Endothelial cell (in vitro differentiated cells): ENCODE data around the gene HS2ST1. TPM values are rescaled to one million over a fixed set of nuclear protein-coding genes. Genes with fewer than 3 reads are reported as not detected.

Source experiments
- DNase-seq: peaks from one replicate; pipeline ENCODE4 v3.0.0; 2021; ENCODE audit warnings: low spot score
- H3K27ac Mint-ChIP-seq: one replicate; pipeline ENCODE4 v1.8.0; 2021; ENCODE audit warnings: mixed read lengths, inconsistent platforms; ENCODE audit not compliant: unreplicated experiment
- H3K27me3 Mint-ChIP-seq: one replicate; pipeline ENCODE4 v1.8.0; 2021; ENCODE audit warnings: mild to moderate bottlenecking, moderate library complexity, mixed read lengths, inconsistent platforms; ENCODE audit not compliant: unreplicated experiment
- H3K36me3 Mint-ChIP-seq: one replicate; pipeline ENCODE4 v1.8.0; 2021; ENCODE audit warnings: mild to moderate bottlenecking, low read depth, mixed read lengths, inconsistent platforms; ENCODE audit not compliant: unreplicated experiment
- H3K4me1 Mint-ChIP-seq: one replicate; pipeline ENCODE4 v1.8.0; 2021; ENCODE audit warnings: mild to moderate bottlenecking, mixed read lengths, inconsistent platforms; ENCODE audit not compliant: unreplicated experiment
- H3K4me3 Mint-ChIP-seq: one replicate; pipeline ENCODE4 v1.8.0; 2021; ENCODE audit warnings: mild to moderate bottlenecking, mixed read lengths, inconsistent platforms; ENCODE audit not compliant: unreplicated experiment
- H3K9me3 Mint-ChIP-seq: one replicate; pipeline ENCODE4 v1.8.0; 2021; ENCODE audit warnings: mixed read lengths, inconsistent platforms; ENCODE audit not compliant: unreplicated experiment
- CTCF ChIP-seq: fragments of 200-600 bp; sonication (generic); IDR thresholded peaks from one replicate; pipeline ENCODE4 v1.5.0; 2021; ENCODE audit warnings: antibody characterized with exemption; ENCODE audit not compliant: unreplicated experiment
- total RNA-seq: library from RNA; stranded (reverse); fragmentation: NEBNext Ultra II Directional; extraction: Animal tissue kit (Norgen Biotek cat#: 25700); gene quantifications from one replicate; pipeline ENCODE4 v1.2.1, GENCODE V29; 2021; ENCODE audit not compliant: unreplicated experiment

Gene HS2ST1
- total RNA-seq, 1 donor from 2014 or later: 22.1 TPM

GRCh38 chr1:87113313-87113712, 198.9 kb downstream of the HS2ST1 start:
- Mint-ChIP-seq H3K27ac (no peak overlapping the region), H3K4me1 (no peaks in the 10 kb centered on the region), H3K4me3 (no peak overlapping the region), H3K36me3 (no peaks in the 10 kb centered on the region), H3K27me3 (no peaks in the 10 kb centered on the region), H3K9me3 (no peaks in the 10 kb centered on the region)
- TF ChIP-seq CTCF: no peak
- DNase-seq: no peak

GRCh38 chr1:87115317-87115890, 201.0 kb downstream of the HS2ST1 start:
- DNase-seq: no peak
- no peaks in the 10 kb centered on the region for H3K9me3 Mint-ChIP-seq
- no peak overlapping the region for H3K27ac Mint-ChIP-seq
- no peaks in the 10 kb centered on the region for H3K27me3 Mint-ChIP-seq
- no peak for TF ChIP-seq CTCF
- H3K36me3 Mint-ChIP-seq: no peaks in the 10 kb centered on the region
- no peaks in the 10 kb centered on the region for H3K4me1 Mint-ChIP-seq
- no peak overlapping the region for H3K4me3 Mint-ChIP-seq

- no peaks in the 10 kb centered on the region for H3K27me3 Mint-ChIP-seq
- no peaks in the 10 kb centered on the region for H3K9me3 Mint-ChIP-seq
- no peak overlapping the region for H3K27ac Mint-ChIP-seq
- H3K4me1 Mint-ChIP-seq: no peaks in the 10 kb centered on the region
- TF ChIP-seq CTCF: no peak
- H3K4me3 Mint-ChIP-seq: no peak overlapping the region
- DNase-seq: no peak
- no peaks in the 10 kb centered on the region for H3K36me3 Mint-ChIP-seq
These were observed 201.5 kb downstream of the HS2ST1 start for GRCh38 chr1:87115891-87116290.

GRCh38 chr1:87117761-87118368, 203.4 kb downstream of the HS2ST1 start:
- H3K4me1 Mint-ChIP-seq: no peaks in the 10 kb centered on the region
- no peak overlapping the region for H3K27ac Mint-ChIP-seq
- no peak overlapping the region for H3K4me3 Mint-ChIP-seq
- no peak for DNase-seq
- no peaks in the 10 kb centered on the region for H3K27me3 Mint-ChIP-seq
- TF ChIP-seq CTCF: no peak
- no peaks in the 10 kb centered on the region for H3K36me3 Mint-ChIP-seq
- no peaks in the 10 kb centered on the region for H3K9me3 Mint-ChIP-seq

- DNase-seq: no peak
- Mint-ChIP-seq H3K27ac (no peak overlapping the region), H3K36me3 (no peaks in the 10 kb centered on the region), H3K9me3 (no peaks in the 10 kb centered on the region), H3K4me1 (no peaks in the 10 kb centered on the region), H3K4me3 (no peak overlapping the region), H3K27me3 (peaks cover 1% of the 10 kb centered on the region)
- TF ChIP-seq CTCF: no peak
These were observed 205.2 kb downstream of the HS2ST1 start for GRCh38 chr1:87119541-87120140.
